HepG2 (cell line): ENCODE data around the gene ANKS1B.

ENCODE experiments used
- GABPB1 ChIP-seq: IDR thresholded peaks from 2 replicates; pipeline ENCODE4 v1.6.1; 2016; ENCODE audit warnings: mild to moderate bottlenecking, missing genetic modification reagents, moderate library complexity, missing compliant biosample characterization
- MXI1 ChIP-seq: IDR thresholded peaks from 3 replicates; pipeline ENCODE4 v1.6.1; 2012; ENCODE audit warnings: low read depth, low read length, inconsistent platforms, borderline replicate concordance
- MZF1 ChIP-seq: sonication (generic); formaldehyde crosslinking; IDR thresholded peaks from 2 replicates; pipeline ENCODE4 v1.8.1; 2023; ENCODE audit warnings: mild to moderate bottlenecking, missing genetic modification reagents, borderline replicate concordance
- POLR2A ChIP-seq, 2 experiments: IDR thresholded peaks; 2 replicates each; pipeline ENCODE4 v1.6.1; 2011; ENCODE audit warnings: low read depth in 2 of 2, low read length in 2 of 2, mild to moderate bottlenecking in 1 of 2, moderate library complexity in 1 of 2; ENCODE audit not compliant: insufficient read depth in 1 of 2
- RERE ChIP-seq: IDR thresholded peaks from 2 replicates; pipeline ENCODE4 v1.6.1; 2016; ENCODE audit warnings: low read depth, missing genetic modification reagents, missing compliant biosample characterization
- RFX1 ChIP-seq: fragments of 450-650 bp; IDR thresholded peaks from 2 replicates; pipeline ENCODE4 v1.6.1; 2017
- SIN3A ChIP-seq: IDR thresholded peaks from 2 replicates; pipeline ENCODE4 v1.6.1; 2011; ENCODE audit warnings: low read depth, mild to moderate bottlenecking, control low read depth, low read length, borderline replicate concordance
- SNAPC2 ChIP-seq: sonication (generic); formaldehyde crosslinking; IDR thresholded peaks from 2 replicates; pipeline ENCODE4 v1.8.1; 2022; ENCODE audit warnings: mild to moderate bottlenecking, missing genetic modification reagents
- ZNF280B ChIP-seq: sonication (generic); formaldehyde crosslinking; IDR thresholded peaks from 2 replicates; pipeline ENCODE4 v1.5.0; 2020; ENCODE audit warnings: missing genetic modification reagents, mild to moderate bottlenecking, borderline replicate concordance

- TF ChIP-seq MXI1 (no peak), RERE (CRISPR knock-in tag) (no peak), SNAPC2 (CRISPR knock-in tag) (no peak), RFX1 (no peak), ZNF280B (CRISPR knock-in tag) (no peak), POLR2A (IDR thresholded peaks at IDR 0.05; ENCODE audit: insufficient read depth in 1 of 2, low read depth in 2 of 2, low read length in 2 of 2) (no peak), GABPB1 (CRISPR knock-in tag) (no peak), SIN3A (no peak), MZF1 (CRISPR knock-in tag) (no peak)
These were observed 1243.0 kb downstream of the ANKS1B start for GRCh38 chr12:98741556-98742265.
